Body of pancreas (tissue), 4 donors: ENCODE measurements around the gene GFRA3.
"Not testable (repeated sequence)": the region's sequence is repeated elsewhere in the genome, so short reads cannot be mapped to it uniquely, and the experiment has no call there.

Experiments
- CTCF ChIP-seq, 7 experiments: fragments of 450-650 bp in 4 of 7; fragments of 200-600 bp in 3 of 7; sonication (generic) in 3 of 7; IDR thresholded peaks; one replicate each; pipeline ENCODE4 v1.5.1; 2016 to 2019; ENCODE audit warnings: antibody characterized with exemption in 7 of 7
- POLR2A ChIP-seq, 3 donors: fragments of 450-650 bp; IDR thresholded peaks; one replicate each; pipeline ENCODE4 v1.6.1; 2016; ENCODE audit warnings: antibody characterized with exemption in 3 of 3, mild to moderate bottlenecking in 2 of 3

GRCh38 chr5:138247800-138248199, 26.6 kb downstream of the GFRA3 start:
- not testable (repeated sequence) for TF ChIP-seq CTCF, POLR2A (IDR thresholded peaks at IDR 0.05)
